ENCODE measurements around the gene AP2A1.

The AP2A1 gene

GRCh38 chr19:49775742-49776370 lies 9.1 kb downstream of the AP2A1 start:
- no peak overlapping the region for H3K27ac ChIP-seq
- TF ChIP-seq CTCF (IDR thresholded peaks at IDR 0.05): no peak
- no peak for TF ChIP-seq ZFX (IDR thresholded peaks at IDR 0.05; ENCODE audit: borderline replicate concordance)

GRCh38 chr19:49776371-49776764 lies 9.6 kb downstream of the AP2A1 start:
- no peak overlapping the region for H3K27ac ChIP-seq
- no peak for TF ChIP-seq CTCF (IDR thresholded peaks at IDR 0.05)
- no peak for TF ChIP-seq ZFX (IDR thresholded peaks at IDR 0.05; ENCODE audit: borderline replicate concordance)

GRCh38 chr19:49779731-49780555 lies 13.1 kb downstream of the AP2A1 start:
- no peak overlapping the region for H3K27ac ChIP-seq
- TF ChIP-seq CTCF (IDR thresholded peaks at IDR 0.05) (no peak), ZFX (IDR thresholded peaks at IDR 0.05; ENCODE audit: borderline replicate concordance) (no peak)

- H3K27ac ChIP-seq: no peak overlapping the region
- no peak for TF ChIP-seq ZFX (IDR thresholded peaks at IDR 0.05; ENCODE audit: borderline replicate concordance)
- TF ChIP-seq CTCF (IDR thresholded peaks at IDR 0.05): no peak
Observed at GRCh38 chr19:49780861-49781260, 14.1 kb downstream of the AP2A1 start.

- no peak overlapping the region for H3K27ac ChIP-seq
- TF ChIP-seq CTCF (IDR thresholded peaks at IDR 0.05): no peak
- no peak for TF ChIP-seq ZFX (IDR thresholded peaks at IDR 0.05; ENCODE audit: borderline replicate concordance)
Observed at GRCh38 chr19:49781394-49781793, 14.6 kb downstream of the AP2A1 start.

GRCh38 chr19:49782515-49782914 lies 15.7 kb downstream of the AP2A1 start:
- no peak overlapping the region for H3K27ac ChIP-seq
- no peak for TF ChIP-seq ZFX (IDR thresholded peaks at IDR 0.05; ENCODE audit: borderline replicate concordance)

- TF ChIP-seq CTCF (IDR thresholded peaks at IDR 0.05) (no peak), ZFX (IDR thresholded peaks at IDR 0.05; ENCODE audit: borderline replicate concordance) (no peak)
- no peak overlapping the region for H3K27ac ChIP-seq
Observed at GRCh38 chr19:49786376-49786820, 19.6 kb downstream of the AP2A1 start.
